Hepatocyte (in vitro differentiated cells): Measurements from ENCODE around the gene NIM1K. TPM values are rescaled to one million over a fixed set of nuclear protein-coding genes. Genes with fewer than 3 reads are reported as not detected.

ENCODE experiments used
- DNase-seq: peaks from one replicate; pipeline ENCODE4 v3.0.0-alpha.2; 2016; ENCODE audit warnings: low spot score
- H2AFZ ChIP-seq: fragments of 200-600 bp; sonication (generic); 2 replicates; pipeline ENCODE4 v1.6.0; 2016; ENCODE audit warnings: antibody characterized with exemption, mild to moderate bottlenecking
- H3K27ac ChIP-seq: fragments of 200-600 bp; sonication (generic); 2 replicates; pipeline ENCODE4 v1.5.1; 2016; ENCODE audit warnings: mild to moderate bottlenecking
- H3K27me3 ChIP-seq: fragments of 200-600 bp; sonication (generic); 2 replicates; pipeline ENCODE4 v1.6.1; 2016
- H3K36me3 ChIP-seq: fragments of 200-600 bp; sonication (generic); replicated peaks from 2 replicates; pipeline ENCODE4 v1.5.1; 2016; ENCODE audit warnings: low read depth; ENCODE audit not compliant: insufficient read depth
- H3K4me1 ChIP-seq: fragments of 200-600 bp; sonication (generic); 2 replicates; pipeline ENCODE4 v1.5.1; 2016; ENCODE audit warnings: mild to moderate bottlenecking, moderate library complexity; ENCODE audit not compliant: insufficient read depth
- H3K4me2 ChIP-seq: fragments of 200-600 bp; sonication (generic); 2 replicates; pipeline ENCODE4 v1.6.0; 2016
- H3K4me3 ChIP-seq: fragments of 200-600 bp; sonication (generic); 2 replicates; pipeline ENCODE4 v1.5.1; 2016; ENCODE audit warnings: mild to moderate bottlenecking
- H3K79me2 ChIP-seq: fragments of 200-600 bp; sonication (generic); 2 replicates; pipeline ENCODE4 v1.6.0; 2017; ENCODE audit warnings: mild to moderate bottlenecking
- H3K9me2 ChIP-seq: fragments of 200-600 bp; sonication (generic); replicated peaks from 2 replicates; pipeline ENCODE4 v1.6.0; 2017; ENCODE audit warnings: mild to moderate bottlenecking; ENCODE audit not compliant: insufficient read depth
- H3K9me3 ChIP-seq: fragments of 200-600 bp; sonication (generic); 2 replicates; pipeline ENCODE4 v1.5.1; 2016; ENCODE audit warnings: low read depth, mild to moderate bottlenecking
- H4K20me1 ChIP-seq: fragments of 200-600 bp; sonication (generic); 2 replicates; pipeline ENCODE4 v1.6.0; 2016; ENCODE audit warnings: mild to moderate bottlenecking; ENCODE audit not compliant: insufficient read depth, poor library complexity, severe bottlenecking
- CTCF ChIP-seq: fragments of 200-600 bp; sonication (generic); IDR thresholded peaks from 2 replicates; pipeline ENCODE4 v1.5.1; 2016; ENCODE audit warnings: antibody characterized with exemption, mild to moderate bottlenecking; ENCODE audit not compliant: poor library complexity
- EZH2 ChIP-seq: fragments of 200-600 bp; sonication (generic); IDR thresholded peaks from 2 replicates; pipeline ENCODE4 v1.6.1; 2016; ENCODE audit warnings: antibody characterized with exemption, mild to moderate bottlenecking, borderline replicate concordance
- EZH2phosphoT487 ChIP-seq: fragments of 200-600 bp; sonication (generic); IDR thresholded peaks from one replicate; pipeline ENCODE4 v1.6.1; 2018; ENCODE audit warnings: antibody characterized with exemption, mild to moderate bottlenecking, low read depth, moderate library complexity; ENCODE audit not compliant: unreplicated experiment, severe bottlenecking
- WGBS: methylation state at CpG from one replicate; pipeline ENCODE4 v1.1.6; 2016; ENCODE audit warnings: low lambda C conversion rate; ENCODE audit errors: missing lambda C conversion rate; 5-methylcytosine and 5-hydroxymethylcytosine counted together
- polyA plus RNA-seq: library from polyadenylated mRNA; unstranded; fragments of >200 nt; fragmentation: Nextera tagmentation; extraction: Ambion mirVana; gene quantifications from 2 replicates; pipeline ENCODE4 v1.2.1, GENCODE V29; 2016
- total RNA-seq: library from RNA; depleted of rRNA; stranded (reverse); fragments of >200 nt; gene quantifications from 2 replicates; pipeline ENCODE4 v1.2.3, GENCODE V29; 2014

The NIM1K gene
- total and polyA plus RNA-seq, 2 experiments from 2014 or later: not detected

- no peaks in the 10 kb centered on the region for H3K9me2 ChIP-seq
- WGBS: 92% methylated on average over 12 of the region's 12 CpGs
- H3K4me1 ChIP-seq: peaks cover 2% of the 10 kb centered on the region
- DNase-seq: no peak
- no peak overlapping the region for H3K4me3 ChIP-seq
- no peak overlapping the region for H3K4me2 ChIP-seq
- H3K27ac ChIP-seq: no peak overlapping the region
- H3K27me3 ChIP-seq: no peaks in the 10 kb centered on the region
- no peaks in the 10 kb centered on the region for H4K20me1 ChIP-seq
- H3K79me2 ChIP-seq: no peaks in the 10 kb centered on the region
- H3K36me3 ChIP-seq: no peaks in the 10 kb centered on the region
- H3K9me3 ChIP-seq: no peaks in the 10 kb centered on the region
- H2AFZ ChIP-seq: no peak overlapping the region
- TF ChIP-seq CTCF: no peak
- TF ChIP-seq EZH2phosphoT487: no peak
- no peak for TF ChIP-seq EZH2
These were observed 87.7 kb downstream of the NIM1K start for GRCh38 chr5:43279548-43280274.

- Histone ChIP-seq H3K27me3 (no peaks in the 10 kb centered on the region), H3K9me3 (no peaks in the 10 kb centered on the region), H2AFZ (no peak overlapping the region), H3K4me3 (no peak overlapping the region), H4K20me1 (no peaks in the 10 kb centered on the region), H3K4me1 (no peaks in the 10 kb centered on the region), H3K36me3 (no peaks in the 10 kb centered on the region), H3K9me2 (no peaks in the 10 kb centered on the region), H3K4me2 (no peak overlapping the region), H3K79me2 (no peaks in the 10 kb centered on the region), H3K27ac (no peak overlapping the region)
- TF ChIP-seq EZH2phosphoT487 (no peak), EZH2 (no peak), CTCF (no peak)
- 76% methylated on average over 7 of the region's 7 CpGs for WGBS
- DNase-seq: no peak
These were observed 90.0 kb downstream of the NIM1K start for GRCh38 chr5:43281840-43282658.

- H2AFZ ChIP-seq: no peak overlapping the region
- no peaks in the 10 kb centered on the region for H3K79me2 ChIP-seq
- no peak for DNase-seq
- no peak overlapping the region for H3K27ac ChIP-seq
- no peaks in the 10 kb centered on the region for H3K4me1 ChIP-seq
- H3K9me2 ChIP-seq: no peaks in the 10 kb centered on the region
- peaks cover 7% of the 10 kb centered on the region for H4K20me1 ChIP-seq
- no peak overlapping the region for H3K4me3 ChIP-seq
- no peaks in the 10 kb centered on the region for H3K36me3 ChIP-seq
- no peak for TF ChIP-seq EZH2phosphoT487
- TF ChIP-seq EZH2: no peak
- no peak for TF ChIP-seq CTCF
- H3K9me3 ChIP-seq: no peaks in the 10 kb centered on the region
- no peak overlapping the region for H3K4me2 ChIP-seq
- H3K27me3 ChIP-seq: no peaks in the 10 kb centered on the region
These were observed 94.6 kb downstream of the NIM1K start for GRCh38 chr5:43286623-43287022.
